Heart left ventricle (tissue), 13 donors: Measurements from ENCODE around the gene HRG.

Experiments
- CTCF ChIP-seq, 12 donors: fragments of 200-600 bp; sonication (generic) in 4 of 12; IDR thresholded peaks; one replicate each; pipeline versions ENCODE4 v1.5.0 to v1.8.0; 2018 to 2022; ENCODE audit warnings: antibody characterized with exemption in 12 of 12, mild to moderate bottlenecking in 5 of 12
- POLR2A ChIP-seq, 2 donors: fragments of 450-650 bp; IDR thresholded peaks; one replicate each; pipeline ENCODE4 v1.6.1; 2017; ENCODE audit warnings: antibody characterized with exemption in 2 of 2, mild to moderate bottlenecking in 2 of 2, moderate library complexity in 2 of 2
- donor health status: ischemic (EF 13 %, LVEDD 7.1; RV severe dilation, severe dysfunction).
- donor health status: DM: no; HTN: yes; CAD: no.
- donor health status: DM: no; HTN: no; CAD: no.
- donor health status: ischemic (EF 25% LVEDD 6.9; RV normal size, moderate dysfunction).
- donor health status: ischemic (EF 25% LVEDD 5.7; RV mildly dilated, moderate dysfunction).
- donor health status: ischemic (EF 35%, LVEDD 5.7; RV mildly dilated, moderate dysfunction).
- donor health status: nonischemic (EF 11% LVEDD 7.7; RV severe dilation, severe dysfunction).
- donor health status: DM: yes; HTN: yes; CAD: no.
- donor health status: PGD.
- donor health status: ischemic (EF 29% LVEDD 5.4; RV normal size, mild dysfunction).
- donor health status: nonischemic (EF 23%, LVEDD 6.1; RV moderate dilation, normal function).

GRCh38 chr3:186687120-186687651, 21.4 kb downstream of the HRG start:
- TF ChIP-seq POLR2A (IDR thresholded peaks at IDR 0.05) (no peak), CTCF (IDR thresholded peaks at IDR 0.05) (no peak)
